CD4-positive, alpha-beta T cell treated with Interleukin-6 for 4 hours (primary cell): ENCODE data around the gene MAPK8.

Source experiments
- DNase-seq: peaks from one replicate; pipeline ENCODE4 v3.0.0-alpha.2; 2020; ENCODE audit warnings: mixed read lengths

Gene MAPK8

GRCh38 chr10:48464871-48465736 lies 158.6 kb downstream of the MAPK8 start:
- DNase-seq, result no peak

- DNase-seq, result no peak
Measured at GRCh38 chr10:48465860-48466521, 159.5 kb downstream of the MAPK8 start.

DNA sequence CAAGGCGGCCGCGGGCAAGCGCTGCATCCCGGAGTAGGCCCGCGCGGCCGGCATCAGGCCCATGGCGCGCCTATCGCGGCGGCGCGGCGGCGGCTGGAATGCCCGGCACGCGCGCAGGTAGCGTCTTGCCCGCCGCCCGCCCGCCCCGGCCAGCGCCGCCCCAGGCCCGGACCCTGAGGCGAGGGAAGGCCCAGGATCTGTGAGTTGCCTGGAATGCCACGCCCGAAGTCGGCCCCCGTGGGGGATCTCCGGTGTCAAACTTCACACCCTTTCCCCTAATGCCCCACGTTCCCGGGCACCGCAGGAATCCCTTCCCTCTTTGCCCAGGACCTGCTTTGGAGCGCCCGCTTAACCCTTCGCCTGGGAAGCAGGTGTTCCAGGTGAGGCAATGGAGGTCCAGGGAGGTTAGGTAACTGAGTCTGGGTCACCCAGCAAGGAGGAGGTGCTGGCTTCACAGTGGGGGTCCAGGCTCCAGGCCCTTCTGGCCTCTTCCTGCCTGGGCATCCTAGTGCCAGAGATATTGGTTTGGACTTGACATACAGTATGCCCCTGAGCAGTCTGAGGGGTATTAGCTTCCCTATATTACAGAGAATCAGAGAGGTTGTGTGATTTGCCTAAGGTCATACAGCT lies 160.2 kb downstream of the MAPK8 start:
- DNase-seq, result no peak

- DNase-seq, result no peak
Measured at GRCh38 chr10:48467669-48468068, 161.2 kb downstream of the MAPK8 start.

GRCh38 chr10:48468130-48468790 lies 161.8 kb downstream of the MAPK8 start:
- DNase-seq, result no peak

GRCh38 chr10:48468866-48469511 lies 162.5 kb downstream of the MAPK8 start:
- DNase-seq, result no peak

DNA sequence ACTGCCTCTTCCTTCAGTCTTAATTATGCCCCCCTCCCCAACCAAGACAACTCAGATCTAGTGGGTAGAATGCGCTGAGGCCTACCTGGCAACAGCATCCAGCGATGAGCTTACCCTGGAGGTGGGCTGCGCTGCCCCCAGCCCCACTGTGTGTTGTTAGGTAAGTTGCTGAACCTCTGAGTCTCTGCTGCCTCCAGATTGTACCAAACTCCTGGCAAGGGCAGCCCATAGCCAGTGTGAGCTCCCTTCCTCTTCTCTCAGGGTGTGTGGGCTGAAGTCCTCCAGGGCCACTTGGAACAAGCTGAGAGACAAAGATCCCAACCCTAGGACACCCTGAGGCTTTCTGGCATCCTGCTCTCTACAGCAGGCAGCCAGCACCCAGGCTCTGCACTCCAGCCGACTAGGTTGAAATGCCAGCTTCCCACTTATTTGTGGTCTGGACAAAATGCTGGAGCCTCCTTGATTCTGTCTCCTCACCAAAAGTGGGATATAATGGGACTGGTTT lies 163.1 kb downstream of the MAPK8 start:
- DNase-seq, result no peak

- no peak for DNase-seq
Measured at GRCh38 chr10:48470115-48470892, 163.8 kb downstream of the MAPK8 start.

- DNase-seq, result no peak
Measured at GRCh38 chr10:48470893-48471805, 164.7 kb downstream of the MAPK8 start.

DNA sequence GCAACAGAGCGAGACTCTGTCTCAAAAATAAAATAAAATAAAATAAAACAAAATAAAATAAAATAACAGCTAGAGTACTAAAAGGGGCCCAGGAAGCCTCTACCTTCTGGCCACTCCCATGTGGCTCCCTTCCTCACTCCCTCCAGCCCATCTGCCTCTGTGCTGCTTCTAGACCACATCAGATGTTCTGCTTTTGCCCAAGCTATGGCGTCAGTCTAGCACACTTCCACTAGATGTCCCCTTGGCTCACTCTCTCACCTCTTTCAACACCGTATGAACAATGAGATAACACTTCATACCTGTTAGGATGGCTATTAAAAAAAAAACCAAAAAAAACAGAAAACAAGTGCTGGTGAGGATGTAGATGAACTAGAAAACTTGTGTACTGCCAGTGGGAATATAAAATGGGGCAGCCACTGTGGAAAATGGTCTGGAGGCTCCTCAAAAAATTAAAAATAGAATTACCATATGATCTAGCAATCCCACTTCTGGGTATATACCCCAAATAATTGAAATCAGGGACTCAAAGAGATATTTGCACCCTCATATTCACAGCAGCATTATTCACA lies 166.1 kb downstream of the MAPK8 start:
- no peak for DNase-seq

DNA sequence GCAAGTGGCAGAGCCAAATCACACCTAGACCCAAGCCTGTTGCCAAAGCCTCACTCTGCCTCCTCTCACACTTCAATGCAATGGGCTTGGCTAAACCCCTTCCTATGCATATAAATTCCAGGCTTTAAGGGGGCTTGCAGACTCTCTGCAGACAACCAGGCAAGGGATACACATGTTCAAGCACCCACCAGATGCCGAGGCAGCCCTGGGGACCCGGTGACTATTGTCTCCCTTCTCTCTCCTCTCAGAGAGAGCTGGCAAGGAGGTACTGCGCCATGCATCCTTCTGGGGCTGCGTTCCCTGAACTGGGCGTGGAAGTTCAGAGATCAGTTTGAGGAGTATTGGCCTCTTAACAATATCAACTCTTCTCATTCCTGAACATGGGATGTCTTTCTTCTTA lies 167.2 kb downstream of the MAPK8 start:
- DNase-seq, result no peak

- DNase-seq, result no peak
Measured at GRCh38 chr10:48474765-48475365, 168.4 kb downstream of the MAPK8 start.

GRCh38 chr10:48475943-48476278 lies 169.4 kb downstream of the MAPK8 start:
- no peak for DNase-seq

GRCh38 chr10:48476279-48476982 lies 170.0 kb downstream of the MAPK8 start:
- no peak for DNase-seq

DNA sequence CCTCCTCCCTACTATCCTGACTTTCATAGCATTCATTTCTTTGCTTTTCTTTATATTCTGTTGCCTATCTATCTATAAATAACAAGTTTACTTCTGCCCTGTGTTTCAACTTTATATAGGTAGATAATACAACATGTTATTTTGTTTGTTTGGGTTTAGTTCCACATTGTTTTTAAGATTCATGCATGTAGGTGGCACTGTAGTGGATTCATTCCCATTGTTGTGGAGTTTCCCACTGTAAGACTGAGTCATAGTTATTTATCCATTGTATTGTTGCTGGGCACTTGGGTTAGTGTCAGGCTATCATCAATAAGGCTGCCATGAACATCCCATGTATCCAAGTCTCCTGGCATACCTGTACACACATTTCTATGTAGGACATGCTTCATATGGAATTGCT lies 170.7 kb downstream of the MAPK8 start:
- DNase-seq, result no peak

DNA sequence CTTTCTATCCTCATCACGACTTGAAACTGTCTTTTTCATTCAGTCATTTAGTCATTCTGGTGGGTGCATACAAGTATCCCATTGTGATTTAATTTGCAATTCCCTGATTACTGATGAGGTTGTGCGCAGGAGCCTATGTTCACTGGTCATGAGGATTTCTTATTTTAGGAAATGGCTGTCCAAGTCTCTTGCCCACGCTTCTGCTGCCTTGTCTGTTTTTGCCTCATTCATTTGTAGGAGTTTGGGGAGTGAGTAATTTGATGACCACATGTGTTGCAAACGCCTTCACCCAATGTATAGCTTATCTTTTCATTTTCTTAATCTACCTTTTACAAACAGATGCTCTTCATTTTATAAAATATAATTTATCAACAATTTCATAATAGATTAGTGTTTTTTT lies 171.1 kb downstream of the MAPK8 start:
- DNase-seq, result no peak

DNA sequence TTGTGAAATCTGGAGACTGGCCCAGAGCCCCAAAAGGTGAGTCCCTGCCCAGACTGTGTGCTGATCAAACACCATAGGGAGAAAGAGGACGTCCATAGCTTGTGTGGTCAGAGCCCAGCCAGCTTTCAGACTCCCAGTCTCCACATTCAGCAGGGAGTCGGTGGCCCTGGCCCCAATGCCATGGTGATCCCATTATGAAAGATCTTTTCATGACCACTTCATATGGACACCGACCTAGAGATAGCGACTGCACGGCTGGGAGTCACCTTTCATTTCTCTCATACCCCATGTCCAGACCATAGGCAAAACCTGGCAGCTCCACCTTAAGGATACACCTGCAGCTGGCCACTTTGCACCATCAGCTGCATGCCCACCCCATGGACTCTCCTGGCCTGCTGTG lies 172.0 kb downstream of the MAPK8 start:
- no peak for DNase-seq

GRCh38 chr10:48478980-48479811 lies 172.7 kb downstream of the MAPK8 start:
- DNase-seq, result no peak
